GM12874 (cell line): Measurements from ENCODE around the gene NET1.

Experiments used
- TF ChIP-seq, protein P1 (sequence below): IDR thresholded peaks from 2 replicates; pipeline ENCODE4 v1.5.1; 2011; ENCODE audit warnings: low read depth, mild to moderate bottlenecking, control low read depth, low read length, moderate library complexity; ENCODE audit not compliant: insufficient read depth

Gene NET1

DNA sequence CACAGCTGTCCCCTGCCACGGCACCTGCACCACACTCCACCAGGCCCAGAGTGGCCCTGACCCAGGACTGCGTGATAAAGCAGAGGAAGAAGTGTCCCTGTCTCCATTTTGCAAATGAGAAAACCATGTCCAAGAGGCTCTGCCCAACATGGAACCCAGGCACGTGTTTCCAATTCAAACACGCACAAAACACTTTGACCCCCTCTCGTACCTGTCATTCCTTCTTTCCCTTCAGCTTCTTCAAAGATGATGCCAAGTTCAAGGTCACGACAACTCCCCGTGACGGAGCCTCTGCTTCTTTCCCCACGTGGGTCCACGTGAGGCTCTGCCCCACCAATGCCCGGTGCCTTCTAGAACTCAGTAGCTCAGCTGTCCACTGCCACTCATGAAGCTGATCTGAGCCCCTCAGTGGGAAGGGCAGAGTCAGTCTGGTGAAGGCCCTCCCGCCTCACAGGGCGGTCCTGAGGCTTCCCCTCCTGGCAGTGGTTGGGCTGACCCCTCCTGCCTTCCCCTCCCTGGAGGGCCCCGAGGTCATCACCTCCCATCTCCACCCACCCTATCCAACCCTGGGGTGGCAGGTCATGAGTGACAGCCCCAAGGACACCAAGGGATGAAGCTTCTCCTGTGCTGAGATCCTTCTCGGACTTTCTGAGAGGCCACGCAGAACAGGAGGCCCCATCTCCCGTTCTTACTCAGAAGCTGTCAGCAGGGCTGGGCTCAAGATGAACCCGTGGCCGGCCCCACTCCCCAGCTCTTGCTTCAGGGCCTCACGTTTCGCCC, 68.0 kb downstream of the NET1 start:
- TF ChIP-seq, protein P1, sequence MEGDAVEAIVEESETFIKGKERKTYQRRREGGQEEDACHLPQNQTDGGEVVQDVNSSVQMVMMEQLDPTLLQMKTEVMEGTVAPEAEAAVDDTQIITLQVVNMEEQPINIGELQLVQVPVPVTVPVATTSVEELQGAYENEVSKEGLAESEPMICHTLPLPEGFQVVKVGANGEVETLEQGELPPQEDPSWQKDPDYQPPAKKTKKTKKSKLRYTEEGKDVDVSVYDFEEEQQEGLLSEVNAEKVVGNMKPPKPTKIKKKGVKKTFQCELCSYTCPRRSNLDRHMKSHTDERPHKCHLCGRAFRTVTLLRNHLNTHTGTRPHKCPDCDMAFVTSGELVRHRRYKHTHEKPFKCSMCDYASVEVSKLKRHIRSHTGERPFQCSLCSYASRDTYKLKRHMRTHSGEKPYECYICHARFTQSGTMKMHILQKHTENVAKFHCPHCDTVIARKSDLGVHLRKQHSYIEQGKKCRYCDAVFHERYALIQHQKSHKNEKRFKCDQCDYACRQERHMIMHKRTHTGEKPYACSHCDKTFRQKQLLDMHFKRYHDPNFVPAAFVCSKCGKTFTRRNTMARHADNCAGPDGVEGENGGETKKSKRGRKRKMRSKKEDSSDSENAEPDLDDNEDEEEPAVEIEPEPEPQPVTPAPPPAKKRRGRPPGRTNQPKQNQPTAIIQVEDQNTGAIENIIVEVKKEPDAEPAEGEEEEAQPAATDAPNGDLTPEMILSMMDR: no peak

DNA sequence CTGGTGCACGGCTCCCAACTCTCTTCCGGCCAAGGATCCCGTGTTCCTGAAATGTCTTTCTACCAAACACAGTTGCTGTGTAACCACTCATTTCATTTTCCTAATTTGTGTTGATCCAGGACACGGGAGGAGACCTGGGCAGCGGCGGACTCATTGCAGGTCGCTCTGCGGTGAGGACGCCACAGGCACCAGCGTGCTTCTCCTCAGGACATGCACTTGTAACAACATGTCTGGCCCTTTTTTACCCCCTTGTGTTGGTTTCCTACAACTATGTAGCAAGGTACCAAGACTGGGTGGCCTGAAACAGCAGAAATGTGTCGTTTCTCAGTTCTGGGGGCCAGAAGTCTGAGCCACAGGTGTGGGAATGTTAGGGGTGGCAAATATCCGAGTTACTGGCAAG, 68.8 kb downstream of the NET1 start:
- TF ChIP-seq, protein P1: no peak

DNA sequence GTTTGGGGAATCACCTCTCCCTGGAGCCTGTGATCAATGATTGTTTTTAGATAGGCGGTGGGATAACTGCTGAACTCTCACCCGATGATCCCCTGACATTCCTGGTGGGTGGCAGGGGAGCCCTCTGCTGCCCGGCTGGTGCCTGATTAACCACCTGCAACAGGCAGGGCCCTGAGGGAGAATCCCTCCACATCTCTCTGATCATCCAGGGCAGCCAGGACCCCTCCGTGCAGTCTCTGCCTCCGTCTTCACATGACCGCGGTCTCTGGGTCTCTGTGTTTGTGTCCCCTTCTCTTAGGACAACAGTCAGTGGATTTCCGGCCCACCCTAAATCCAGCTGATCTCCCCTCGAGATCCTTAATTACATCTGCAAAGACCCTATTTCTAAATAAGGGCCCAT, 69.7 kb downstream of the NET1 start:
- TF ChIP-seq, protein P1: no peak

DNA sequence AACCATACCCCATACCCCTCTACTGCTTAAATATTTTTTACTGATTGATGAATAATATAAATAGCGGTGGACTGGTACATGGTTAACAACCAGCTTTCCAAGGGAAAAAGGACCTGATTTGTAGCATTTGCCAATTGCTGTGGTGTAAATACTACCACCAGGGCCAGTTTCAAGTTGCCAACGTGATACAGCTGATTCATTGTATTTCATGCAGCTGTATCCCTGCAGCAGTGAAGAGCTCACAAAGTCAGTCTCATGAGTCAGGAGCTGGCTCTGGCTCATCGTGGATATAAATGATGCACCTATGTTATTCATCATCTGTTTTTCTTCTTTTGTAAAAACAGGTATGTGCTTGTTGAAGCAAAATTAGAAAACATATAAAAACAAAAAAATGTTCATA, 71.8 kb downstream of the NET1 start:
- TF ChIP-seq, protein P1: no peak

DNA sequence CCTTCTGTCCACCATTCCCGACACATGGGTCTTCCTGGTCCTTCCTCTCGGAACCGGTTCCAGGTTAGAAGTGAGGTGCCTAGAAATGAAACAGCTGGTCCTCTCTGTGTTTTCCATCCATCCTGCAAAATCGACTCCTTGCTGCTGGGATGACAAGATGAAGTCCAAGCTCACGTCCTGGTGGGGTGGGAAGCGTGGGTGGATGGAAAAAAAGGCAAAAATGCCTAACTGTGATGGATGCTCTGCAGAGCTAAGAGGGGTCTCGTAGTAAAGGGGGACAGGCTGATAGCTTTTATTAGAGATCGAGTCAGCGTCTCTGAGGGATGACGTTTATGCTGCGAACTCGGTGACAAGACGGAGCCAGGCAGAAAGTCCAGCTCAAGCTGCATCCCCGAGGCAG, 72.9 kb downstream of the NET1 start:
- TF ChIP-seq, protein P1: no peak

DNA sequence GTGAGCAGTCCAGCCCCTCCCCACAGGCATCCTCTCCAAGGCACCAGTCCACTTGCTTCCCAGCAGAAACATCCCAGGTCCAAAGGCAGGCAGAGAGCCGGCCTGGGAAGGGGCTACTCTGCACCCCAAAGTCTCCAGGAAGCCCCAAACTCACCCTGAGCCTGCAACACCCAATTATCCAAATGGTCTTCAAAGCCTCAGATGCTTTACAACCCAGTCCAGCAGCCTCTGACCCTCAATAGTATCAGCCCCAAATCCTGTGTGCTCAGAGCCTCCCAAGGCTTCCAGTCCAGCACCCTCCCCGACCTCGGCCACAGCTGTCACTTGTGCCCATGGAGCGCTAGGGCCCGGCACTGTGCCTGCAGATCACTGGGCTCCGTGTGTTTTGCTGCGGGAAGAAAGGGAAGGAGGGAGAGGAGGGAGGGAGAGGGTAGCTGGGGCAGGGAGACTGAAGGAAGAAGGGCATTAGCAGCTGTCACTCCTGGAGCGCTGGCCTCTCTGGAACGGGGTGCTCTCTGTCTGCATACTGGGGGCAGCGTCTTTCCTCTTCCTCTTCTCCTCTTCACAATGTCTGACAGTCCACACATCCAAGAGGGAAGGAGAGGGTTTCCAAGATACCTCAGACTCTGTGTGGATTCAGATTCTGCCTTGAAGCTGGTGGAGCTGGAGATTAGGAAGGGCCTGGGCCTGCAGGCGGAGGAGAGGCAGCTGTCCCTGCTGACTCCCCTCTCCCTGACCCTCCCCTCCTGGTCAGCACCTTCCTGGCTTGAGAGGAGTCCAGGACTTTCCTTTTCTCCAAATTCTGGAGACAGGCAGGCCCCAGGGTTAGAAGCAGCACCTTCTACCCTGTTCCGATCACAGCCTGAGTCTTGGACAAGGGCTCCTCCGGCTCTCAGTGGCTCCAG, 73.8 kb downstream of the NET1 start:
- TF ChIP-seq, protein P1: no peak

DNA sequence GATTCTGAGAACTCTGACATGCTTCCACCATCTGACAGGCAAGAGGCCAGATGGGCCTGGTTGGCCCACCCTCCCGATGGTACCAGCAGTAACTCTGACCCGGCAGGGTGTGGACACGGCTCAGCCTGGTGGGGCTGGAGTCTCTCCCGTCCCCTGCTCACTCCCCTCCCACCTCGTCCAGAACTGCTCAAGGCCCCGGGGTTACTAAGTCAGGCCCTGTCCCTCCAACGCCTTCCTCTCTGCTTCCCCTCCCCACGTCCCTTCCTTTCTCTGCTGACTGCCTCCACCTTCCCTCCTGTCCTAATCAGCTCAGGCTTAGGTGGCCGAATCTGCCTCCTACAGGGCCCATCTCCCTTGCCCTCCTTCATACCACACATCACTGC, 74.5 kb downstream of the NET1 start:
- TF ChIP-seq, protein P1: no peak
